HG03095 (cell line): Measurements from ENCODE around the gene SERTAD3.

Experiments
- ATAC-seq: cut with Tn5 transposase; IDR thresholded peaks from one replicate; pipeline ENCODE4 v1.9.1; 2021; ENCODE audit warnings: moderate library complexity; ENCODE audit not compliant: unreplicated experiment

SERTAD3 gene

GRCh38 chr19:40425450-40426287 lies 18.5 kb downstream of the SERTAD3 start, which contains the start of gene SERTAD1:
Gene SERTAD1, minus strand, starts transcription at chr19:40425992. Its CDS starts 2,446 bp downstream, at chr19:40423546.
- ATAC-seq, result peak; percentile 73

- no peak for ATAC-seq
Observed at GRCh38 chr19:40424637-40425449, 19.3 kb downstream of the SERTAD3 start.

GRCh38 chr19:40423938-40424337 lies 20.2 kb downstream of the SERTAD3 start:
- no peak for ATAC-seq

- no peak for ATAC-seq
Observed at GRCh38 chr19:40422748-40423566, 21.2 kb downstream of the SERTAD3 start.

GRCh38 chr19:40421993-40422747 lies 22.0 kb downstream of the SERTAD3 start:
- no peak for ATAC-seq

GRCh38 chr19:40420766-40421765 lies 23.1 kb downstream of the SERTAD3 start:
- ATAC-seq, result no peak

GRCh38 chr19:40420451-40420765 lies 23.7 kb downstream of the SERTAD3 start:
- ATAC-seq, result no peak

- ATAC-seq, result no peak
Observed at GRCh38 chr19:40419780-40420179, 24.4 kb downstream of the SERTAD3 start.

- ATAC-seq, result no peak
Observed at GRCh38 chr19:40419066-40419612, 25.0 kb downstream of the SERTAD3 start.

- no peak for ATAC-seq
Observed at GRCh38 chr19:40418040-40418439, 26.1 kb downstream of the SERTAD3 start.

- no peak for ATAC-seq
Observed at GRCh38 chr19:40417643-40417981, 26.5 kb downstream of the SERTAD3 start.

GRCh38 chr19:40416918-40417642 lies 27.1 kb downstream of the SERTAD3 start:
- ATAC-seq, result no peak

GRCh38 chr19:40415768-40416167 lies 28.4 kb downstream of the SERTAD3 start:
- ATAC-seq, result no peak

- no peak for ATAC-seq
Observed at GRCh38 chr19:40414542-40415535, 29.3 kb downstream of the SERTAD3 start.

- no peak for ATAC-seq
Observed at GRCh38 chr19:40413291-40413845, 30.8 kb downstream of the SERTAD3 start, which contains the start of gene PRX. Gene PRX, minus strand, starts transcription at chr19:40413378. Its CDS starts 5,446 bp downstream, at chr19:40407932.

GRCh38 chr19:40412866-40413265 lies 31.3 kb downstream of the SERTAD3 start:
- ATAC-seq, result no peak
